ENCODE data around the gene MMEL1.

MMEL1 gene

DNA sequence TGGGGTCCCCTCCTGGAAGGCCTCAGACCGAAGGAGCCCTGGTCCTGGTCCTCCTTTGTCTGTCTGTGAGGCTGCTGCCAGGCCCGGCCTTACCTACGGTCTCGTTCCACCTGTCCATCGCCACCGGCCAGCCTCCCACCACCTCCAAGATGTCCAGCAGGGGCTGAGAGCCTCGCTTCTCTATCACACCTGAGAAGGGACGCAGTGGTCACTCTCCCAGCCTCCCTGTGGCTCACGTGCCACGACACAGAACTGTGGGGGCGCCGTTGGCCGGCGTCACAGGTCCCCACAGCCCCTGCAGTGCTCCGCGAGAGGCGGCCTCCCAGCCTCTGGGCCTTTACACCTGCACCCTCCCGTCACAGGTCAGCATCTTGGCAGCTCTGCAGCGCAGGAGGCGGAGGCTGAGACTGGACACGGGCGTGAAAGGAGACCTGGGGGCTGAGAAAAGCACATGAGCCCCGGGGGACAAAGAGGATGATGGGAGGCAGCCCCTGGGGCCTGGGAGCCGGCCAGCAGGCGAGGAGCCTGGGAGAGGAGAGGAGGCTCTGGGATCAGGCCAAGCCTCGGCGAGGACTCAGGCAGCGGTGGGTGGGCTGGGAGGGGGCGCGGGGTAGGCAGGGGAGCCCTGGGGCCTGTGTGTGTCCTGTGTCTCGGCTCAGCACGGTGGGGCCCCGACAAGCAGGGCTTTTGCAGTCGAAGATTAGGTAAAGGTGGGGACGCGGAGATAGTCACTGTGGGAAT lies 25.8 kb downstream of the MMEL1 start:
- DNase-seq (ENCODE audit: low read depth in 1 of 2, low spot score in 1 of 2), result no peak

DNA sequence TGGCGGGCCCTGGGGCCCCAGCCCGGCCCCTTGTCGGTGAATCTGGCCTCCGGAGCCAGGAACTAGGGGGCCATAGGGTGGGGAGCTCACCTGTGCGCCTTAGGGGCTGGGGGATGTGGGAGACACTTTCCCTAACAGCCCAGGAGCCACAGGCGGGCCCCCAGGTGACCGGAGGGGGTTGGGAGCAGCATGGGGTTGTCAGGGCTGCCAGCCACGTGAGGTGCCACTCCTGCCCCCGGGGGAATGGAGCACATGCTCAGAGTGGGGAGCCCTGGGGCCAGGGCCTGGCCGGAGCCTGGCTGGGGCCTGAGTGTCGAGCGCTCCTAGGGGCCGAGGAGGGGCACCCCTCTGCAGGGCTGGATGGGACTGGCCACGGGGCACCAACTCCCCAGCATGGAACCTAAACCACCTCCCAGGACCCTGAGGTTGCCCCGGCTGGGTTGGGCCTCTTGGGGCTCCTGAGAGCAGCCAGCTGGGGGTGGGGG lies 26.4 kb downstream of the MMEL1 start:
- no peak for DNase-seq (ENCODE audit: low read depth in 1 of 2, low spot score in 1 of 2)

DNA sequence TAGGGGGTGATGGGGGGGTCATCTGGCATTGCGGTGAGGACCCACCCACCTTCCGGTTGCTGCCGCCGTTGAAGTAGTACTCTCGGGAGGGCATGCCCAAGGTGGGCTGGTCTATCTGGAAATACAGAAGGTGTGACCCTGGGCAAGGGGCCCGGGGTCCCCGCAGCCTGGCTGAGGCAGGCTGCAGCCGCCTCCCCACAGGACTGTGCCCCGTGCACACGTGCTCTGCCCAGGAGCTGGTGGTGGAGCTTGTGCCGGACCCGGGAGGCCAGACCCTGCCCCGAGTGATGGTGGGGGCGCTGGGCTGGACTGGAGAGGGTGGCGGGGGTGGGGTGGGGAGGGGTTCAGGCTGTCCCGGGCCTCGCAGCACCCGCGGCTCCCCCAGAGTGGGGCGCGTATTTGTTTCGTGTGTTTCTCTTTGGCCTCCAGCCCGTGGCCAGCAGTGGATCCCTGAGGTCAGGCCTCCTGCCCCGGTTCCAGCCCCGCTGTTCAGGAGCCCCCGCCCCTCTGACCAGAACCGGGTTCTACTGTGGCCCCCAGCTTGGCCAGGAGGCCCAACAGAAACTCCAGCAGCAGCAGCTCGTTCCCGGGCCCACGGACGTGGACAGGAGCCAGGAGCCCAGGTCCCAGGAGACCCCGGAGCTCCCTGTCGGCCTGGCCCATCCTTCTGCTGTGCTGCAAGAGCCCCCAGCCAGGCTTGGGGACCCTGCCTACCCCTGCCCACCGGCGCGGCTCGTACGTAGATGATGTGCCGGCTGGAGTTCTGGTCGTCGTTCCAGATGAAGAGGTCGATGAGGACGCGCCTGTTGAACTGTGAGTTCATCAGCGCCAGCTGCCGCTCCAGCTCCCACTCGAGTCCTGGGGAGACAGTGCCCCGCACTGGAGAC lies 27.1 kb downstream of the MMEL1 start:
- no peak for DNase-seq (ENCODE audit: low read depth in 1 of 2, low spot score in 1 of 2)

DNA sequence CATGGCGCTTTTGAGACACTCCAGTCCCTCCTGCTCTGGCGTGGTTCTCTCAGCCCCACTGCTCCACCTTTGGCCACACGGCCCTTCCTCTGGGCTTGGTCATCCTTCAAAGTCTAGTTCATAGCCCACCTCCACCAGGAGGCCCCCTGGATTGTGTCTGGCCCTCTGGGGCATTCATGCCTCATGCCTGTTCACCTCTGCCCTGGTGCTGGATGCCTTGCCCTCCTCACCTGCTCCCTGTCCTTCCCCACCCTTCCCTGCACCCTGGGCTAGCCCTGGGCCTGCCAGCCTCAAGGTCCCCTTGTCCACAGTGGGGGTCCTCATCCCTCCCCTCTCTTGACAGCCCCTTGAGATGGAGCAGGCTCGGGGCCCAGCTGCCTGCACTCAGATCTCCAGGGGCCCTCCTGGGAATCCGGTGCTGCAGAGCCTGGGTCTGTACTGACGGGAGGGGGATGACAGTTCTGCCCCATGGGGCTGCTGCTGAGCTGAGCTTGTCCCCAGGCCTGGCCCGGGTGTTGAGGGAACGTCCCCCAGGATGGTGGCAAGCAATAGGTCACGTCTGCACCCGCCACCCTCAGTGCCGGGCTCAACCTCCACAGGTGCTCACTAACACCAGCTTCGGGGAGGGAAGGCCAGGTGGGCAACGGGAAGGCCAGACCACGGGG lies 27.8 kb downstream of the MMEL1 start:
- DNase-seq (ENCODE audit: low read depth in 1 of 2, low spot score in 1 of 2), result no peak

DNA sequence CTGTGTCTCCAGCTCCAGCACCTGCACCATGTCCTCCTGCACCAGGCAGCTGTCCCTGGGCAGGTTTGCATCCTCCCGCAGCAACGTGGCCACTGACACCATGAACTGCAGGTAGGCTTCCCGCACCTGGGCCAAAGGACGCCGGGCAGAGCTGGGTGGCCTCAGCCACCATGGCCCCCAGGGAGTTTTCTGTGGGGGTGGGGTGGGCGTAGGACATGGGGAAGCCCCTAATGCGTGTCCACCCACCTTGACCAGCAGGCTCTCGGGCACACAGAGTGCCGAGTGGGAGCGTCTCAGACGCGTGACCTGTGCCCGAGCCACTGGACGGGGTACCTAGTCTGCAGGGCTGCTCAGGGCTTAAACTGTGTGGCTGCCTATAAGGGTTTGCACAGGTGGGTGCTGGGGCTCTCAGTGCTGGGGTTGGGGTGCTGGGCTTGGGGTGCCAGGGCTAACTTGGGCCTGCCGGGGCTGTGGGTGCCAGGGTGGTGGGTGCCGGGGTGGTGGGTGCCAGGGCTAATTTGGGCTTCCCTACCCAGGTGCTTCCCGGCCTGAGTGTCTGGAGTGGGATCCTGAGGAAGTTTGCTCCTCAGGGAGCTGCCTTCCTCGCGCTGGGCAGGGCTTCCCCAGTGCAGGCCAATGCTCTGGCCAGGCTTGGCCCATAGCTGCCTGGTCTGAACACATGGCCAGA lies 28.5 kb downstream of the MMEL1 start:
- no peak for DNase-seq (ENCODE audit: low read depth in 1 of 2, low spot score in 1 of 2)

DNA sequence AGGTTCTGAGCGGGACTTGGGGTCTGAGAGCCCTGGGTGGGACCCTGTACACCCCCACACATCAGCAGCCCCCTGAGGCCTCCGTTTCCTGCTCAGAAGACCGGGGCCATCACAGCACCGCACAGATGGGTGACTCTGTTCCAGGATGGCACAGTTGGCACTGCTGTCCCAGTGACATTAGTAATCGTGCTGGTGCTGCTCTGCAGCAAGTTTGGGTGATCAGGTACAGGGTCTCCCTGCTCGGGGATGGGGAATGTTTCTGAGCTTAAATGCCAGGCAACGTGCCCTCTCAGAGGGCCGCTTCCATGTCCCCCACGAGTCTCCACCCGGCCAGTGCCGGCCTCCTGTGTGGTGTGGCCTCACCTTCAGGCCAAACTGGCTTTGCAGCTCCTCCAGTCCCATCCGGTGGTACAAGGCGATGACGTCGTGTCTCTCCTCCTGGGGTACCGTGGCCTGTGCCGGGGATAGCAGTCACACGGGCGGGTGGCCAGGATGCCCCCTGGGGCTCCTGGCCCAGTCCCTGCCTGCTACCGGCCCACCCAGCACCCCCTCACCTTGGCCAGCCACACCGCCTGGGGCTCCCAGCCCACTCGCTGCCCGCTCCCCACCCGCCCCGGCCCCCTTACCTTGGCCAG lies 29.2 kb downstream of the MMEL1 start:
- no peak for DNase-seq (ENCODE audit: low read depth in 1 of 2, low spot score in 1 of 2)

DNA sequence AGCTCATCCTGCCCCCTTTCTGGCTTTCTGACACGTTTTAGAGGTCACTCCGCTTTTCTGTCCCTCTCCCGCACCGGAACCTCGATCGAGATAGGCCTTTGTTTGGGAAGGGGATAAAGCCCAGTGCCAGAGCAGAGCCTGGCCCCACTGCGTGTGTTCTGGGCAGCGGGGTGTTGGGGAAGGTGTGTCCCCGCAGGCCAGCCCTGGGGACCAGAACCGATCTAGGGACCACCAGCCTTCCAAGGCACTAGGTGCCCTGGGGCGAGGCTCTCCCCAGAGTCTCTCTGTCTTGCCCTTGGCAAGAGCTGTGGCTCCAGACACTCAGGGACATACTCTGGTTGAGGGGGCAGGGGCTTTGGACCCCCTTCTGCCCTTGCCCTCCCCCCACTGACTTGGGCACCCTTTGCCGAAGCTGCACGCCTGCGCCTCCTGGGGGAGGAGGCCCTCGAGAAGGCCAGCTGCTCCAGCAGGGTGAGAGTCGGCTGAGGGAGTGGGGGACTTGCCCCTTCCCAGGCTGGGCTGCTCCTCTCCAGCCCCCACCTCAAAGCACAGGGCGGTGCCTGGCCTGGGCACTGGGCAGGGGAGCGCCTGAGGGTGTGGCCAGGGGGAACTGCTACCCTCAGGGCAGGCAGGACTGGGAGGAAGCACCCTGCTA lies 29.8 kb downstream of the MMEL1 start:
- no peak for DNase-seq (ENCODE audit: low read depth in 1 of 2, low spot score in 1 of 2)

DNA sequence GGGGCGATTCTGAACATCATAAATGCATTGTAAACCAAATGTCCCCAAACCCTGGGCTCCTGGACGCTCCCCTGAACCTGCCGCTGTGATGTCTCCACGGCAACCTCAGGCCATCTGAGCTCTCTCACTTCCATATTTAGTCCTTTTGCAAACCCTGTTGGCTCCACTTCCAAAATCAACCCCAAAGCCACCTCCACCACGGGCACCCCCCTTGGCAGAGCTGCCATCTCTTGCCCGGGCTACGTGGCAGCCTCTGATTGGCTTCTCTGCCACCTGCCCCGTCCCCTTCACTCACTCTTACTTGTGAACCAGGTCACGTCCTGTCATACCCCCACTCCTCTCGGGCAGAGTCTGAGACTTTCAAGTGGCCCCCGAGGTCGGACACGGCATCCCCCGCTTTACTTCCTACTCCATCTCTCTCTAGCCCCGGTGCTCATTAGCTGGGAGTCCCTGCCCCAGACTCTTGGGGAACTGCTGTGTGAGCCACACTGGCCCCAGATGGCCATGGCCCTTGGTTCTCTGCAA lies 30.4 kb downstream of the MMEL1 start:
- DNase-seq (ENCODE audit: low read depth in 1 of 2, low spot score in 1 of 2), result no peak

DNA sequence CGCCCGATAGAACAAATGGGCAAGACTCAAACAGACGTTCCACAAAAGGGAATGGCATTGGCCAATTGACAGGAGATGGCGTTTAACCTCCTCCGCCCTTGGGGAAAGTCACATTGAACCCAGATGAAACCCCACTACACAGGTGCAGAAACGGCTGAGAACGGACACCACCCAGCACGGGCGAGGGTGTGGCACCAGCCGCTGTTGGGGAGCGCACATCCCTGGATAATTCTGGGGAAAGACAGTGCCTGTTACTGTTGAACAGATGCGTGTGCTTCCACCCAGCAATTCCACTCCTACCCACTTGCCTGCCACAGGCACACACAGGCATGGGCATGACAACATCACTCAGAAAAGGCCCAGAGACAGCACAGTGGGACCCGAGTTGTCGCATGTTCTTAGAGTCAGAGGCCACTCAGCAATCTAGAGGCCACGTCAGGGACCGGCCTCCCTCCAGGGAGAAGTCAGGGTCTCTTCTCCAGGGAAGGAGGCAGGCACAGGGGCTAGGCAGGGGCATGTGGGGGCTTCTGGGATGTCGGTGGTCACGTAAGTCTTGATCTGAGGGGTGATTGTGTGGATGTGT lies 31.0 kb downstream of the MMEL1 start:
- DNase-seq (ENCODE audit: low read depth in 1 of 2, low spot score in 1 of 2), result no peak

DNA sequence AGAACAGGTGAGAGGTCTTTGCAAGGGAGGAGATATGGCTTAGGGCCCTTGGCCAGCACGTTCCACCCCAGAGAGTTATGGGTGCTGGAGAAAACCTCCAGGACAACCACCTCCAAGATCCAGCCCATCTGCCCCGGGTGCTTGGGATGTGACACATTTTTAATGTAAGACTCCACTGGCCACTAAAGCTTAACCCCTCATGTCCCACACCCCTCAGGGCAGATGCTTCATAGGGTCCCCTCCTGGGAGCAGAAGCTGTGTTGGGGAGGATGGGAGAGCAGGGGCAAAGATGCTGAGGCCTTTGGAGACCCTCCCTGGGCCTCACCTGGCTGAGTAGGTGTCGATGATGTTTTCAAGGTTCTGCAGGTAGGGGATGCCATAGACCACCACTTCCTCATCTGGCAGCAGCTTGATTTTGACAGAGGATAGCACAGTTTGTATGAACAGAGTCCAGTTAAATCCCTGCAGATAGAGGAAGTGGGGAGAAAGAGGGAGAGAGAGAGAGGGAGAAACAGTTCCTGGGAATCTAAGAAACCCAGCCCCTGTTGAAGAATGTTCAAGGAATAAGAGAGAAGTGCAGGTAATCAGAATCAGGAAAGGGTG lies 34.4 kb downstream of the MMEL1 start:
- DNase-seq (ENCODE audit: low read depth in 1 of 2, low spot score in 1 of 2), result no peak

DNA sequence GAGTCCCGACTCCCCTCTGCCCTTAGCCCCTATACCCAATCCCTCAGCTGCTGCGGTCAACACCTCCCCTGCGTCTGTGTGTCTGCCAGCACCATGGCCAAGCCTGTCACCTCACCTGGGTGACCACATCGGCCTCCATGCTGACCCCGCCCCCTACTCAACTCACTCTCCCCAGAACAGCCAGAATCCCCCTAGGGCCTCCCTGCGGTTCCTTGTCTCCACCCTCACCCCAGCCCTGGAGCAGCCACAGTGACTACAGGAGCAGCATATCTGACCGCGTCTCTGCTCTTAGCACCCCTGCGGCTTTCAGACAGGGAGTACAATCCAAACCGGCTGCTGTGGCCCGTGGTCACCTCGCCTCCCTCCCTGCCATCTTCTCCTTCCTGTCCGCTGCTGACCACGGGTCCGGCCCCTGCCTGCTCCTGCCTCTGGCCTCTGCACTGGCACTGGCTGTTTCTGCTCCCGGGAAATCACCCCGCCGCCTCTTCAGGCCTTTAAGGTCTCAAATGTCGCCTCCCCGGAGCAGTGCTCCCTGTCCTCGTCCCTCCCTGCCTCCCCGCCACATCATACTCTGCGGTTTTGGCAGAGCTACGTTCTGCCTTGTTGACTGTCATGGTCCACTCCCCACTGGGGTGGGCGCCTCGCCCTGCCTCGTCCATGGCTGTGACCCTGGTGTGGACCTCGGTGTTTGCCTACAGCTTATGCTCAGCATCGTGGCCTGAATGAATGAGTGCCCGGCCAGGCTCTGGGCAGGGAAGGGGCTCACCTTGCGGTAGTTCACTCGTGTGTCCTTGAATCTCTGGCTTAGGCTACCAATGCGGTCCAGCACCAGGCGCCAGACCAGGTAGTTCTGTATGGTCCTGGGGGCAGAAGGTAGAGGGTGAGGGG lies 35.1 kb downstream of the MMEL1 start:
- no peak for DNase-seq (ENCODE audit: low read depth in 1 of 2, low spot score in 1 of 2)

DNA sequence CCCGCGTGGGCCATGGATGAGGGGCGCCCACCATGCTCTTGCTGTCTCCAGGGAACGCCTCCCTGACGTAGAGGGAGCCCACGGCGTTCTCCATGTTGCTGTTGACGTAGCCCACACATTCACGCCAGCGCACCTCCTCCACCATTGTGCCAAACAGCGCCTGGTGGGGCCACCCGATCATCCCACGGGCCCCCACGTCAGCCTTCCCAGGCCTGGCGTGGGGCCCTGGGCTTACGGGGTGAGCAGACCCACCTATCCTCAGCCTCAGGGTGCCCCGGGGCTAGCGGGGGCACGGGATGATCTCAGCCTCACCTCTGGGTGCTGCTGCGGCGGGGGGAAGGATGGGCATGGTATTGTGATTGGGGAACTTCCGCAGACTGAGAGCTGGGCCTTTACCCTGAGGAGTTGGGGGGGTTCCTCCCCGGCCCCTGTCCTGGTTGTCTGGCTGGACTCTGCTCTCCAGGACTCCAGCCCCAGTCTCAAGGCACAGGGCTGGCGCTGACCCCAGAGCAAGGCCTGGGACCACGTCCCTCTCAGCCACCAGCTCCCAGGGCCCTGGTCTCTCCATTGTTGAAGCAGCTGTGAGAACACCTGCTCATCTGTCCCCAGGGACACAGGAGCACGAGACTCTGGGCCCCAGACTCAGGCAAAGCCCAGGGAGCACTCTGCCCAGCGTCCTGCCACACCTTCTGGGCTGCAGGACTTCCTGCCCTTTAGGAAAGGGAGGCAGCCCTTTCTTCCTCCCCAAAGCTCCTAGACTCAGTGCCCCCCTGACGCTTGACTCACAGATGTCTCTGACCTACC lies 36.1 kb downstream of the MMEL1 start:
- no peak for DNase-seq (ENCODE audit: low read depth in 1 of 2, low spot score in 1 of 2)

DNA sequence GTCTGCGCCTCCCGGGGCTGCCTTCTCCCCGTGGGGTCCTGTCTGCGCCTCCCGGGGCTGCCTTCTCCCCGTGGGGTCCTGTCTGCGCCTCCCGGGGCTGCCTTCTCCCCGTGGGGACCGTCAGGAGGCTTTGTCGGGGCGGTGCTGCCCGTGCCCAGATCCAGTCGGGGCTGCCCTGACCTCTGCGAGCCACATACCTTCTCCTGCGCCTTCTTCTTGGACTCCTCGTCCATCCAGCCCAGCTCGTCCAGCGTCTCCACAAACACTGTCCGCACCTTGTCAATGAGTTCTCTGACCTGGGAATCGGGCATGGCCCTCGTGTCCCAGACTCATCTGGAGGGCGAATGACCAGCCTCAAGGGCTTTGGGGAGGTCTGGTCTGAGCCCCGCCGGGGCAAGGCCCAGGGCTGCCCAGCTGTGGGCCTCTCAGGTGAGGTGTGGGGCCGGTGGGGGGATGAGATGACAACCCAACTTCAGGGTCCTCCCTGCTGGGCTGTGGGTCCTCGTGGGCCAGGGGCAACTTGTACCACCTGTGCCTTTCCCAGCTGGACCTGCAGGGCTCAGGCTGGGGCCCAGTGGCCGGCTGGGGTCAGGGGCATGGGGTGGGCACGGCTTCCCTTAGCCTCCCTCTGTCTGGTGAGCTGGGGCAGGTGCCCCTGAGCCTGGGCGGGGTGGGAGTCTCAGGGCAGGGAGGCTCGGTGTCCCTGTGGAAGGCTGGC lies 36.8 kb downstream of the MMEL1 start:
- no peak for DNase-seq (ENCODE audit: low read depth in 1 of 2, low spot score in 1 of 2)

DNA sequence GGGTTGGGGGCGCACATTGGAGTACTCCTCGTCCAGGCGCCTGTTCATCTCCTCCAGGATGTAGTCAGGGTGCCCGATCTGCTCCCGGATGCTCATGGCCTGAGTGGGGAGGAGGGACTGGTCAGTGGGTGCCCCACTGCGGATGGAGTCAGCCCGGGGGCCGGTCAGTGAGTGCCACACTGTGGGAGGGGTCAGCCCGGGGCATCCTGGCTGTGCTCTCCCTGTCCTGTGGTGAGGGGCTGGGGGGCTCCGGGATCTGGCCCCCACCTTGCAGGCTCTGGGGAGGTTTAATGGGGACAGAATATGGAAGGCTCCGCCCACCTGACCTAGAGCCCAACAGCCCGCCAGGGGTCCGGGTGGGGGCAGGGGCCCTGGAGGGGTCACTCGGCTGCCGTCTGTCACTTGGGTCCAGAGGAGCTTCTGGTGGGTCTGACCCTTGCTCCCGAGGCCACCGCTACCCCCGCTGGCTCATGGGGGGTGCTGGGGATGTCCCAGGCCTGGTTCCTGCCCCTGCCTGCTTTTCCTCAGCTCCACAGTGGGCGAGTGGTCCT lies 37.5 kb downstream of the MMEL1 start:
- DNase-seq (ENCODE audit: low read depth in 1 of 2, low spot score in 1 of 2), result no peak

DNA sequence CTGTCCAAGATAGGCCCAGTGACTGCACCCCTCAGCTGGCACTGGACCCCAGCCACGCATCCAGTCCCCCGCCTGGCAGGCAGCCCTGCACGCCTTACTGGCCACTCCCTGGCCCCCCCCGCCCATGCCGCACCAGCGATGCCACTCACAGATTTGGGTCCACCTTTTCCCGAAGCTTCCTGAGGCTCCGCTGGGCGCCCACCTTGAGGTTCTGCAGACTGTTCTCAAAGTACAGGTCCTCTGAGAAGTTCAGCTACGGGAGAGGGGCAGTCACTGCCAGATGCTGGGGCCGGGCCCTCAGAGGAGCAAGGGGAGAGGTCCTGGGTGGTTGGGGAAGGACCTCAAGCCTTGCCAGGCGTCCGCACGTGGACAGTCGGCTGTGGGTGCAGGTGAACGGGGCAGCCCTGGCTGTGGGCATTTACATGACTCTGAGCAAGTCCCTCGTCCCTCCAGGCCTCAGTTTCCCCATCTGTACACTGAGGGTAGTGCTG lies 38.1 kb downstream of the MMEL1 start:
- DNase-seq (ENCODE audit: low read depth in 1 of 2, low spot score in 1 of 2), result no peak

DNA sequence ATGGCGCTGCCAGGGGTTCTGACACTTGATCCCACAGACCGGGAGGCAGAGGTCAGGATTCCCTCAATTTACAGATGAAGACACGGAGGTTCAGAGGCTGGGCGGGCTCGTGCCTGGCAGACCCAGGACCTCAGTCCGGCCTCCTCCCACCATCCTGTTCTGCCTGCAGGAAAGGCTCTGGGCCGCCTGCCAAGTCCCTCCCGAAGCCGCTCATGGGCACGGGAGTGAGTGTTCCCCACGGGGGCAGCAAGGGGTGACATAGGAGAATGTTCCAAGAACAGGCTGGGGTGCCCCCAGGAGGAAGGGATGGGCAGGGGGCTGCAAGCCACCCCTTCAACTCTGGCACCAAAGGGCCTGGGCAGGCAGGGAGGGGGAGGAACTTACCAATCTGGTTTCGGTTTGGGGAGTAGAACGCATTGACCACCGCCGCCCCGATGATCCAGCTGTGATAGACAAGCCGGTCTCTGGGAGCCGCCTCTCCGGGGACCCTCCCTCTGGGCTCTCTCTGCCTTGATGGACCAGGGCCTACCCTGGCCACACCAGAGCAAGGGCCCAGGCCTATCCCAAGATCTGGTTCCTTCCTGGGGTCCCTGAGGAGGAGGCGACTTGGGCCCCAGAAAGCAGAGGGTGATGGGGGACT lies 38.7 kb downstream of the MMEL1 start:
- no peak for DNase-seq (ENCODE audit: low read depth in 1 of 2, low spot score in 1 of 2)

All from activated CD4-positive, alpha-beta T cell treated with anti-CD3 and anti-CD28 coated beads, Interleukin-2, amount 50 U/mL, for 24 hours (primary cell).